H1 (cell line): ENCODE results near the gene PPM1K. TPM values are rescaled to one million over a fixed set of nuclear protein-coding genes. Genes with fewer than 3 reads are reported as not detected.

Experiments
- ATF2 ChIP-seq: IDR thresholded peaks from 2 replicates; pipeline ENCODE4 v1.6.1; 2012; ENCODE audit warnings: low read length, inconsistent platforms
- HDAC6 ChIP-seq: IDR thresholded peaks from one replicate; pipeline ENCODE4 v1.7.1; 2012; ENCODE audit warnings: low read depth, mild to moderate bottlenecking, inconsistent platforms, low read length, moderate library complexity
- JUN ChIP-seq: IDR thresholded peaks from 2 replicates; pipeline ENCODE4 v1.6.1; 2011; ENCODE audit warnings: low read depth, mild to moderate bottlenecking, improper control_type of control experiment, low read length
- polyA plus RNA-seq, 7 experiments: library from polyadenylated mRNA; depleted of rRNA in 3 of 7; stranded (reverse) in 5 of 7; unstranded in 2 of 7; fragments of >200 nt in 5 of 7; fragments of 200-250 nt in 2 of 7; gene quantifications; 1 replicate in 5 of 7; 2 replicates in 1 of 7; 4 replicates in 1 of 7; pipeline versions ENCODE4 v1.2.1 to v1.2.3, GENCODE V29; 2011 to 2013; ENCODE audit warnings: missing spikeins in 2 of 7, mixed read lengths in 2 of 7
- total RNA-seq: library from RNA; stranded (reverse); fragmentation: NEBNext Ultra II Directional; extraction: Animal tissue kit (Norgen Biotek cat#: 25700); gene quantifications from 2 replicates; pipeline ENCODE4 v1.2.1, GENCODE V29; 2021

The PPM1K gene
- total and polyA plus RNA-seq, 2 of the 8 experiments (the other 6 are each of a cell fraction or from before 2014, with no cell fraction given), result 4.2 to 10.7 TPM

GRCh38 chr4:88264336-88264735, 20.0 kb downstream of the PPM1K start (continued):
- no peak for TF ChIP-seq ATF2
- no peak for TF ChIP-seq JUN
- TF ChIP-seq HDAC6, result no peak
- TF ChIP-seq, all 59 proteins: peak for 0
